Superior temporal gyrus (tissue), 1 donor: ENCODE results near the gene PDCD1.

Source experiments
- DNase-seq: peaks from one replicate; pipeline ENCODE4 v3.0.0-alpha.2; 2016; ENCODE audit errors: extremely low spot score

PDCD1 gene

DNA sequence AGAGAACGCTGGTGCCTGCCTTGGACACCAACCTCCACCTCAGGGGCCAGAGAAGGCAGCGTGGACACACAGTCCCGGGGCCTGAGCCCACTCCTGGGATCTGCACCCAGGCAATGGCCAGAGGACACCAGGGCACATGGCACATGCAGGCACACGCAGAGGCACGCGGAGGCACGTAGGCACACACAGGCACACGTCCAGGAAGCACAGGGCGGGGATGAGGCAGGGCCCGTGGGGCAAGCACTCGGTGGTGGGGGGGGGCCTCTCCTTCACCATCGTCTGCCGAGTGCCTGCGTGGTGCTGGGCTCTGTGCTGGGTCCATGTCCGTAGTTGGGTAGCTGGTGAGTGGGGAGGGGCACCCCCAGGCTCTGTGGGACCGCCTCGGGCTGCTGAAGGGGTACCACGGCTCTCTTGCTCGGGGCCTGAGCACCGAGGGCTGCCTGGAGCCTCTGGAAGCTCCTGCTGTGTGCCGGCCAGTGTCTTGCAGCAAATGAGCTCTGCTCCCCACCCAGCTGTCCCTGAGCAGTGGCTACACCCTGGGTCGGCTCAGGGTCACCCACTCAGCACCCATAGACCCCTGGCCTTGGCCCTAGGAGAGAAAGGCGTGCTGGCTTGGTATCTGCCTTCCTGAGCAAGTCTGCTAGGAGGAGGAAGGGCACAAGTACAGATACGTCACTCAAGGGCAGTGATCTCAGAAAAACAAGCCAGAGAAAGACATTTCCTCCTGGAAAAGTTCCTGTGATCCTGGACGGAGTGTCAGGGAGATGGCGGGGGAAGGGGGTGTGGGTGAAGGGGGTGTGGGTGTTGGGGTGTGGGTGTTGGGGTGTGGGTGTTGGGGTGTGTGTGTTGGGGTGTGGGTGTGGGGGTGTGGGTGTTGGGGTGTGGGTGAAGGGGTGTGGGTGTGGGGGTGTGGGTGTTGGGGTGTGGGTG is 37.3 kb upstream of the PDCD1 start:
- no peak for DNase-seq

DNA sequence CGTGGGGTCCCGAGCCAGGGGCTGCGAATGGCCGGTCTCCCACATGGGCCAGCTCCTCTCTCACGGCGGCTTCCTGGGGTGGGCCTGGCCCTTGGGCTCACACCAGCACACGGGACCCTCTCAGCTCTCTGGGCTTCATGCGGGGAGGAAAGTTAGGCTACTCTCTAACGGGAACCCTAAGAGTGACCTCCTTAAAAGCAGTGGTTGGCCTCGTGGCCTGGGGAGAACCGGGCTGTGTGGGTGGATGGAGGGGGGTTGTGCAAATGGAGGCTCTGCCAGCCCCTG is 36.7 kb upstream of the PDCD1 start:
- no peak for DNase-seq

DNA sequence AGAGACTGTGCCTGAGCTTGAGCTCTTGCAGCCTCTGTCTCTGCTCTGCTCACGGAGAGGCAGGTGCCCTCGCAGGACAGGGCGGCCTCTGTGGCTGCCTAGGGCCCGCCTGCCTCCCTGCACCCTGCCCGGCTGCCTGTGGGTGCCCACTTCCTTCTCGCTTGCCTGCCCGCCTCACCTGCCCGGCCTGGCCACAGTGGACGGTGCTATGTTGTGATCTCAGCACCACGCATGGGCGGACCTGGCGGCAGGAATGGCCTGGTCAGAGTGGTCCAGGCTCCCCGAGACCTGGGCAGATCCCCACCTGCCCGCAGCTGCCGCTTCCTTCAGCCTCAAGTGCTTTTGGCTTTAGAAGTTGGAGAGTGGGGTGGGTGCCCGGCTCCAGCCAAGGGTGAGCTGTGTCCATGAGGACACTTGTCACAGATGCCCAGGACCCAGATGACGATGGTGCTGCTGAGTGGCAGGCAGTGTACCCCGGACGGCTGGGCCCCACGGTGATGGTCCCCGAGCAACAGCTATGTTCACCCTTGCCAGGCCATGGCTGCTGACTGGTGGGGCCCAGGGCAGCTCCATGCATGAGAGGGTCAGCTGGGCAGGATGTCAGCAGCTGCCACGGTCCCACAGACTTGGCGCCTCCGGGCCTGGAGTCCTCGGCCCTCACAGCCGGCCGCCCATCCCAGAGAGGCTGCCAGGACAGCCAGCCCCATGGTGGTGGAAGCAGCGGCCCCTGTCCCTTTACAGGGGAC is 36.2 kb upstream of the PDCD1 start:
- DNase-seq = no peak

DNA sequence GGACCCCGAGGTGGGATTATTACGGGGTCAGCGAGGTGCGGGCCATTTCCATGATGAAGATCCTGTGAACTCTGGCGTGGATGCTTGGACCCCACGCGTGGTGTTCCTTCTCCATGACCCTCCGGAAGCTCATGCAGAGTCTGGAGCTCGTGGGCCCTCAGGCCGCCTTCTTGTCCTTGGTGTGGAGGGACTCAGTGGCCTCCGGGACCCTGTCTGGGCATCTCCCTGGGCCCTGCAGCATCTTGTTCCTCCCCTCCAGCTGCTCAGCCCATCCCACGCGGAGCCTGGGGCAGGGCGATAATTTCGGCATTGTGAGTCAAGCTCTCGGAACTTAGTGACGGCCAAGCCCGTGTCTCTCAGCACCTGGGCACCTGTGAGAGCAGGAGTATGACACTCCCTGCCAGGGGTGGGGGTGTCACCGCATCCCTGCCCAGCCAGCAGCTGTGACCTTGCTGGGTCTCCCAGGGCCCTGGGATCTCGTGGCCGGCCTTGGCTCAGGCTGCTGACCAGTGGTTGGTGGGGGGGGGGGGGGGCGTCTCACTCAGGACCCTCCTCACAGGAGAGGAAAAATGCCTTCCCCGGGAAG is 35.5 kb upstream of the PDCD1 start:
- no peak for DNase-seq

DNA sequence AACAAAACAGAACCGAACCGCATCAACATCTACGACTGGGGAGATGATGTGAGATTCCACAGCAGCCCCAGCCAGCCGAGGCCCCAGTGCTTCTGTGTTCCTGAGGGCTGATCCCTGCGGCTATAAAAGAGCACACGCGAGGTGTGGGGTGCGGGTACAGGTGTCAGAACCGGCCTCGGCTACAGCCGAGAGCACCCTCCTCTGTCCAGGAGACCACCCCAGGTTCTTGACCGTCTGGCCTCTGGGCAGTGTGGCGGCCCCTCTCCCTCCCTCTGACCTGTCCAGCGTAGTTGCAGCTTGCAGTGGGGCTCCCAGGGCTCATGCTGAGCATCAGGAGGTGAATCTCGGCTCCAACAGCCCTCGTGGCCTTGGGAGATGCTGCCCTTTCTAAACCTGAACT is 34.6 kb upstream of the PDCD1 start:
- no peak for DNase-seq

DNA sequence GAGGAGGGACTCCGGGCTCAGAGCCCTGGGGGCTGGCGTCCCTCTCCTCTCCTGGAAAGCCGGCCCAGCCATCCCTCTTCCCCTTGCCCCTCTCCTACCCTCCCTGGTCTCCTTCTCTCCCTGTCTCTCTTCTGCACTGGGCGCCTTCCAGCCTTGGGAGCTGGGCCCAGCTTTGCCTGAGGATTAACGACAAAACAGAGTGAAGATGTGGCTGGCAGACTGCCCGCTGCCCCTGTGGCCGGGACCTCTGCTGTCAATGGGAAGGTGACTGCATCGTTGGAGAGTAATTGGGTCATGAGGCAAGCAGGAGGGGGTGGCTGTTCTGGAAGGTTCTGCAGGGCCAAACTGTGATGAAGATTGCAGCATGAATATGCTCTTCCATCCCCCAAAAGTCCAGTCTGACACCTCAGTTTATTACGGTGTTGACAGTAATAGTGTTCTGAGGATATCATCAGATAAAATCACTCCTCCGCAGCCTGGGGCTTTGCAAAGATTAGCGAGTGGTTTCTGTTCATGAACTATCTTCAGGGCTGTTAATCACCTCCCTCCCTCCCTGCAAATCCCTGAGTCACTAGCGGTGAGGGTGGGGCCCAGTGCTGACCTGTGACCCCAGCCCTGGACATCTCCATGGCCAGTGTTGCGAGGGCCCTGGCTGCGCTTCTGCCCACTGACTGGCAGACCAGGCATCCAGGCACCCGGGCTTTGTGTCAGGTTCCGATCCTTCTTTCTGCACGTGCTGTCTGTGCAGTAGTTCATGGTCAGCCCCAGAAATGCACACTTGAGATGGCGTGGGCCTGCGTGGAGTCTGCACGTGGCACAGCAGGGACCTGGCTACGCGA is 33.8 kb upstream of the PDCD1 start:
- no peak for DNase-seq

DNA sequence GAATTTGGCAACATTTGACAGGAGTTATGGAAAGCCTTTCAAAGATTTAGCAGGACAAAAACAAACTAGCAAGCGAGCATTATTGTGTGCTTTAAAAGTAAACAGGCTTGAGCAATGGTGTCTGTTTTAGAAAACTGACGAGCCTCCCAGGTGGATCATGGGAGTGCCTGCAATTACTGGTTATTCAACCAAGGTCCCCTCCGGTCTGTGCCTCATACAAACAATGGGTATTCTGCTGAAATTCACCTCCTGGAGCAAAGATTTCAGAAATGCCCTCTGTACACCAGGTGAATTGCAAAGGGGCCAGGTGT is 33.2 kb upstream of the PDCD1 start:
- no peak for DNase-seq

DNA sequence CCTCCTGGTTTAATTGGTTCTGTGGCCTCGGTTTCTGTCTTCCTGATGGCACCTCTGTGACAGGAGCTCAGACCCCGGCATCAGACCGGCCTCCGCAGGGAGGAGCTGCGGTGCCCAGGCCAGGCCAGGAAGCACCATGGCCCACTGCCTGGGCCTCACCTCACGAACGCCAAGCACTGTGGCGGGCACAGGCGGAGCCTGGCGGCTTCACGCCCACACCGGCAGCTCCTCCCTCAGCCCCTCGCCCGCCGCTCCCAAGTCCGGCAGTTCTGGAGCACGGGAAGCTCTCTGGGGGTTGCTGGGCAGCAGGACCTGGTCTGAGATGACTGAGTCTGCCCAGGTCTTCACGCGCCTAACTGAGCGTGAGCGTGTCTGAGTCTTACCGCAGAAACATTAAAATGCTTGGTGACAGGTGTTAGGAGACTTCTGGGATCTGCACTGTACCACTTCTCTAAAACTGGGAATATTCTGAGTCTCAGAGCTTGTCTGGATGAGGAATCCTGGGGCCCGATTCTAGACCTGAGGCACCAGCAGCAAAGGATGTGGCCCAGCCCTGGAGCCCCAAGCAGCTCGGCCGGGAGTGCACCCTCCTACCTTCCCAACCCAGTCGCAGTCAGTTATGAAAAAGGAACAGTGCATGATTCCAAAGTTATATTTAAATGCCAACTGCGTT is 32.8 kb upstream of the PDCD1 start:
- DNase-seq = no peak

DNA sequence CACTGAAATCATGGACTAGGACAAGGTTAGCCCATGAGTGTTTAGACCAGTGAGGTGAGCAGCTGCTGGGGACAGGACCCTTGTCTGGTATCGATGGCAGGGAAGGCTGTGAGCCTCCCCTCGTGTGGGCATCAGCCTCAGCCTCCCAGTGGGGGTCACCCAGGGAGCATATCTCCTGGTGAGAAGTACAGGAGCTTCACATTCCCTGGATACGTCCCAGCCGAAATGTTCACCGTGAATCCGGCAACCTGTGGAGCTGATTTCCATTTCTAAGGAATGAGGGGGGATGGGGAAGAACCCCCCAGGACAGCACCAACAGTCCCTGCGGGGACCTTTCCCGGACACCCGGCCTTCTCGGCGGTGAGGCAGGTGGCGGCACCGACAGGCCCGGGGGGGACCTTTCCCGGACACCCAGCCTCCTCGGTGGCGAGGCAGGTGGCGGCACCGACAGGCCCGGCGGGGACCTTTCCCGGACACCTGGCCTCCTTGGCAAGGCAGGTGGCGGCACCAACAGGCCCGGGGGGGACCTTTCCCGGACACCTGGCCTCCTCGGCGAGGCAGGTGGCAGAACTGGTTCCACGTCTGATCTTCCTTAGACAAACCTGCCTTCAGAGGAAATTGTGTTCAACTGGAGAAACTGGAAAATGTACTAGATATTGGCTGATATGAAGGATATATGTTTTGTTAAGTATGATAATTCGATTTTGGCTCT is 32.0 kb upstream of the PDCD1 start:
- DNase-seq = no peak

DNA sequence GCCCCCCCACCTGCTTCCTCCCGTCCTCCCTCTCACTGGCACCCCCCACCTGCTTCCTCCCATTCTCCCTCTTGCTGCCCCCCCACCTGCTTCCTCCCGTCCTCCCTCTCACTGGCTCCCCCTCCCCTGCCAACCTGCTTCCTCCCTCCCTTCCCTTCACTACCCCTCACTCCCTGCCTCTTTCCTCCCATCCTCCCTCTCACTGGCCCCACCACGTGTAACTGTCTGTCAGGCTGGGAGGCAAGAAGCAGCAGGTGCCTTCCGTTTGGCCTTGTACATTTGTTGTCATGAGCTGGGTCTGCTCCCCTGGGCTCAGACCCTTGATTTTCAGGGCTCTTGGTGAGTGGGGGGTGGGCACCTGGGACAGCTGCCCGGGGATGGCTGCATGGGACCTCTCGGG is 29.9 kb upstream of the PDCD1 start:
- DNase-seq = no peak

DNA sequence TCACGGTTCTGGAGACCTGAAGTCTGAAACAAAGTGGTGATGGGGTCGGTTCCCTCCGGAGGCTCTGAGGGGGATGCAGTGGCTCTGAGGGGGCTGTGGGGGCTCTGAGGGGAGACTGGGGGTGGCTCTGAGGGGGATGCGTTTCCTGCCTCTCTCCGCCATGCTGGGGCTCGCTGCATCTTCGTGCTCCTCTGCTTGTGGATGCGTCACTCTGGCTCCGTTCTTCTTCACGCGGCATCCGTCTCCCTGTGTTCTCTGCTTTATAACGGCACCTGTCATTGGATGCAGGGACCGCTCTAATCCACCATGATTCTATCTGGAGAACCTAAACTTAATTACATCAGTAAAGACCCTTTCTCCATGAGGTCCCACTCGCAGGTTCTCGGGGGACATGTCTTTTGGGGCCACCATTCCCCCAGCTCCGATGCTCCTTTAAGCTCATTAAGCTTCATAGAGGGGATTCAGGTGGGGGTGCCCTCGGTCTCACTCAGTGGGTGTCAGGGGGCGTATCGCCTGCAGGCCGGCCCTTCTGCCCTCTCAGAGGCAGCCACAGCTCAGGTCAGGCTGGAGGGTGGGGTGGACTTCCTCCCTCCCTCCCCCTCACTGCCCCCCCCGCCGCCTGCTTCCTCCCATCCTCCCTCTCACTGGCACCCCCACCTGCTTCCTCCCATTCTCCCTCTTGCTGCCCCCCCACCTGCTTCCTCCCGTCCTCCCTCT is 29.3 kb upstream of the PDCD1 start:
- DNase-seq = no peak

DNA sequence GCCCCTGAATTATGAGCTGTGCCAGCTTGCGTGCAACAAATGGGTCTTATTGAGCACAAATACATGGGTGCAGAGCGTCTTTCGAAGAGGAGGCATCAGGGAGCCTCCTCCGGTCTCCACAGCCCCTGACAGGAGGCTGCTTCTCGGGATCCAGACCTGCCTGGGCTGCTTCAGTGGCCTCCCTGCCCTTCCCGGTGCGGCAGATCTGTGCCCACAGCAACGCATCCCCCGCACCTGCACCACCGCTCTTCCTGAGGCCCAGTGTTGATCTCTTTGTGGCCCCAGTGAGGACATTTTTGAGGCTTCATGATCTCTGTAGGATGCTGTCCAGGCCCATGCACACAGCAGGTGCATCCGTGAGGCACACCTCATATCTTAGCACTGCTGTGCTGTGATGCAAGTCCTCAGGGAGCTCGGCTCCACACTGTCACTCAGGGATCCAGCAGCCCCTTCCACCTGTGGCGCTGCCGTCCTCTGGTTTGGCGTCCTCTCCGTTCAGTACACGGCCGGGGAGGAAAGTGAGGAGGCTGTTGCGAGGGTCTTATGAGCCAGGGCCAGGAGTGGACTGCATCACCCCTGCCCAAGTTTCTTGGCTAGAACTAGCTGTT is 28.2 kb upstream of the PDCD1 start:
- no peak for DNase-seq

DNA sequence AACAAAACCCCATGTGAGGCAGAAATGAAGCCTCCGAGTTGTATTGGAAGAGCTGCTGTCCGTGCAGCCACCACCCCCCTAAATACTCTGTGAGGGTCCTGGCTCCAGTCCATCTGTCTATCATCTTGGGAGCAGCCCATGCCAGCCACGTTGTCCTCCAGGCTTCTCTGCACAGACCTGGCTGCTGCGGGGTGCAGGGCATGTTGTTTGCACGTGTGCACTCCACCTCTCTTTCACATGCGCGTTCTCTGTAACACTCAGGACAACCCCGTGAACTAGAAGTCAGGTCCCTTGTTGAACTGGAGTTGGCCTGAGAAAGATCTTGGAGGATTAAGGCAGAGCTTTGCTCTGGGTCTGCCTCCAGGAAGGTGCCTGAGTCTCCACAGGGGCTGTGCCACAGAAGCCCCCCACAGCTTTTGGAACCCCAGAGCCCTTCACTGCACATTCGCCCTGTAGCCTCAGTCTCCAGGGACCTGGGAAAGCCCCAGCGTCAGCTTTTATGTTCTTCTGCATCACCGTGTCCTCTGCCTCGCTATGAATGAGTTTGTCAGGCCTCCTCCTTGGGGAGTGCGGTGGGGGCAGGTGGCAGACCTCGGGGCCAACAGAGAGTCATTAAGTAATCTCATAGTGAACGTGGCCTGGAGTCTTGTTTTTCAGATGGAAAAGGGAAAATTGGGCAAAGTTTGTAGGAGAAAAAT is 27.4 kb upstream of the PDCD1 start:
- DNase-seq = no peak

DNA sequence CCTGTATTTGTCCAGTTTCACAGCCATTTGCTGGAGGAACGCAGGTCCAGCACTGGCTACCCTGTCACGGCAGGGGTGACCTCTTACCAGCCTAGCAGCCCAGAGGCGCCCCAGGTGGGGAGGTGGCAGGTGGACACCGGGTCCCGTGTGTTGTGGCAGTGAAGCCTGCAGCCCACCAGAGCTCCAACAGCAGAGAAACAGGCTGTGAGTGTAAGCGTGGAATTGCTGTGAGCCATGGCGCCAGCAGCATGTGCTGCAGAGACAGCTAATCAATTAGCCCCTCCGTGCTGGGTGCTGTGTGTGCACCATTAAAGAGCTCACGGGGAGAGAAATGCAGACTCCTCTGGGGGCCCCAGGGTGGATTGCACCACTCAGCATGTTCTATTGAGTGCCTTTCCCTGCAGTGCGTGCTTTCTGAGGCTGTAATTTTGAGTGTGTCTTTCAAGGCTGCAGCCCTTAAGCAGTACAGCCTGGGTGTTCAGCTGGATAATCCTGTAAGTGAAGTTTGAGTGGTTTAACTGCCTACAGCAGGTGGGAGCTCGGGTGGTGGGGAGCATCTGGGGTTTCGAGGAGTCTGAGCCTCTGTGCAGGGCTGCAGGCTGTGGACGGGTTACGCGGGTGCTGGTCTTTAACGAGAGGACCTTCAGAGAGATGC is 26.7 kb upstream of the PDCD1 start:
- no peak for DNase-seq

DNA sequence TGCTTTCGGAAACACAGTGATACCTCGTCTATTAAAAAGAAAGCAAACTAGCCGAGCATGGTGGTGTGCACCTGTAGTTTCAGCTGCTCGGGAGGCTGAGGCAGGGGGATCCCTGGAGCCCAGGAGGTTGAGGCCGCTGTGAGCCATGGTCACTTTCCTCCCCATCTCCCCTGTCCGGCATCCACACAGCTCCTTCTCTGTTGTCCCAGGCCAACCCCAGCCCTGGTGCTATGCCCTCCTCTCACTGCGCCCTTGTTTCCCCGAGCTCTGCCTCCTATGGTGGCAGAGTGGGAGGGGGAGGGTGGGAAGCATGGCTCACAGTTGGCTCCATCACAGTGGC is 26.2 kb upstream of the PDCD1 start:
- DNase-seq = no peak

DNA sequence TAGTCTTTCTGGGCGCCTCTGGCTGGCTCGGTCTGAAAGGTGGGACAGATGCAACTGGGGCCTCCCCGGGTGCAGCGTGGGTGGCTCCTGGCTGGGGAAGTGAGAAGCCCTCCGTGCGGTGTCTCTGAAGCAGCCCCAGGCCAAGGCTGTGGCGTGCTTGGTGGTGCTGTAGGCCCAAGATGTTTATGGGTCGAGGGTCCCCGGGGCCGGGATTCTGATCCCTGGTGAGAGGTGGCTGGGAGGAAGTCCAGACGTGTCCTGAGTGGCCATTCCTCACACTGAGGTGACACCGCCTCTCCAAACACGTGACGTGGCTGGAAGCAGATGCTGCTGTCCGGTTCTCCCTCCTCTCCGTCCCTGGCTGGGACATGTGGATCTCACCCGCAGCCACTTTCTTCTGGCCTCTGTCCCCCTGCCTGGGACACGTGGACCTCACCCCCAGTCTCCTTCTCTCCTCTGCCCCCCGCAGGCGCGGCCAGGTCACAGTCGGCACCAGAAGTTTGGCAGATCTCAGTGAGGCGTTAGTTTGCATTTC is 23.5 kb upstream of the PDCD1 start:
- DNase-seq = no peak

DNA sequence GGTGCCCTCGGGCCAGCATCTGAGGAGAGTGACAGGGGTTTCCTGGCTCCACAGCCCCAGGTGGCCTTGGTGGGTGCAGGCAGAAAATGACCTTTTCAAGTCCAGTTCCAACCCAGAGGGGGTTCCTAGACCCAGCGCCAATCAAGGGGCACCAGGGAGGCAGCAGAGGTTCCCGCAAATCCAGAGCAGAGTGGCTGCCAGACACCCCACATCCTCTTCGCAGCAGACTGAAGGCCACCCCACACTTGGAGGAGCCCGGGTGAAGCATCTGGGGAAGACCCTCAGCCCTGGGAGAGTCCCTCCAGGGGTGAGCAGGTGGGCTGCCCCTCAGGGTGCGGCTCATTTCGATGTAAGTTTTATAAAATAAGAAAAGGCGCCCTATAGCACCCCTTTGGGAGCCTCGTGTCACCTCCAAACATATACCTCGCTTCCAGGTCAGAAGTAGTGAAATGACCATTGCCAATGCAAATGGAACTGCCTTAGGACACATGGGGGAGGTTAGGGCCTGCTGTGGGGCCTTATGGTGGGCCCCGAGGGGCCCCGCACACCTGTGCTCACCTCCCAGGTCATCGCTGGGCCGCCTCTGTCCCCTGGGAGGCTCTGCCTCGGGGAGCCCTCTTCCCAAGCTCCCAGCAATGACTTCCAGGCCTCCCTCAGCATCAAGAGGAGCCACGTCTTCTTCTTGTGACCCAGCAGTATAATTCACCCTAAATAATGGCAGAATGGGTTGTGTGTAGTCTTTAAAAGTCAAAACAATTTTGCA is 21.8 kb upstream of the PDCD1 start:
- DNase-seq = no peak

DNA sequence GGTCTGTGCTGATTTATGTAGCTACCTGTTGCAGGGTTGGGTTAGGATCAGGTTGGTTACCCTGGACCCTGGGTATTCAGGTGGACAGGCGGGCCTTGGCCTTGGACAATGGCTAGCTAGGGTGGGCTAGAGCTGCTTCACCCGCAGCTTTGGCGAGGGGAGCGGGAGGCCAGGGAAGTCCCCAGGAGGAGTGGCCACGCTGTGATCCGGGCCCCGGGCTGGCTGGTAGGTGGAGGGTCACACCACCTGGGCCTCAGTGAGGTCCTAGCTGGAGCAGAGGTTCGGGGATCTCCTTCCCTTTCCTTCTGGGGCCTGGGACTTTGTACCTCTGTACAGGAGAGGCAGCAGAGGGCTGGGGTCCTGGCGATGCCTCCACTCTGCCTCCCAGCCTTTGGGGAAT is 20.6 kb upstream of the PDCD1 start:
- no peak for DNase-seq
